Esophagus muscularis mucosa (tissue), 4 donors: ENCODE data around the gene SLC39A3. TPM values are rescaled to one million over a fixed set of nuclear protein-coding genes. Genes with fewer than 3 reads are reported as not detected.
A peak's percentile ranks its signal among the peaks of the same experiment; 100 is the strongest.

Experiments used
- DNase-seq: peaks from one replicate; pipeline ENCODE4 v3.0.0-alpha.2; 2017; ENCODE audit errors: extremely low spot score
- H3K27ac ChIP-seq, 4 donors: fragments of 200-600 bp; sonication (generic); replicated peaks in 1 of 4; 1 replicate in 3 of 4; 2 replicates in 1 of 4; pipeline ENCODE4 v1.5.1; 2016 to 2019; ENCODE audit warnings: mild to moderate bottlenecking in 1 of 4
- H3K27me3 ChIP-seq, 4 donors: fragments of 200-600 bp; sonication (generic); one replicate each; pipeline versions ENCODE4 v1.5.1 to v1.6.0; 2016 to 2019
- H3K36me3 ChIP-seq, 4 donors: fragments of 200-600 bp; sonication (generic); one replicate each; pipeline ENCODE4 v1.5.1; 2016 to 2019
- H3K4me1 ChIP-seq, 4 donors: fragments of 200-600 bp; sonication (generic); one replicate each; pipeline ENCODE4 v1.5.1; 2016 to 2019
- H3K4me3 ChIP-seq, 4 donors: fragments of 200-600 bp; sonication (generic); 1 replicate in 2 of 4; 2 replicates in 2 of 4; pipeline ENCODE4 v1.5.1; 2016 to 2019; ENCODE audit warnings: mild to moderate bottlenecking in 4 of 4, moderate library complexity in 1 of 4
- H3K9me3 ChIP-seq, 4 donors: fragments of 200-600 bp; sonication (generic); 1 replicate in 3 of 4; 2 replicates in 1 of 4; pipeline ENCODE4 v1.5.1; 2016 to 2019
- CTCF ChIP-seq, 3 experiments: fragments of 200-600 bp in 2 of 3; fragments of 450-650 bp in 1 of 3; sonication (generic) in 2 of 3; IDR thresholded peaks; one replicate each; pipeline ENCODE4 v1.5.1; 2017 to 2019; ENCODE audit warnings: antibody characterized with exemption in 3 of 3, mild to moderate bottlenecking in 2 of 3, moderate library complexity in 1 of 3
- EP300 ChIP-seq: sonication (generic); formaldehyde crosslinking; IDR thresholded peaks from one replicate; pipeline ENCODE4 v1.6.1; 2017; ENCODE audit warnings: antibody characterized with exemption
- POLR2A ChIP-seq: fragments of 450-650 bp; IDR thresholded peaks from one replicate; pipeline ENCODE4 v1.6.1; 2017; ENCODE audit warnings: antibody characterized with exemption, moderate library complexity, mild to moderate bottlenecking, low read depth
- POLR2AphosphoS5 ChIP-seq, 2 donors: sonication (generic); formaldehyde crosslinking; IDR thresholded peaks; one replicate each; pipeline ENCODE4 v1.6.1; 2017; ENCODE audit warnings: antibody characterized with exemption in 2 of 2
- WGBS: methylation state at CpG from one replicate; pipeline ENCODE4 v1.1.5; 2018; 5-methylcytosine and 5-hydroxymethylcytosine counted together
- intact Hi-C: fragments of 100-400 bp; cut with DNase I; formaldehyde crosslinking; loops from one replicate; pipeline ENCODE4 v1.15.1; 2023
- total RNA-seq, 4 donors: library from RNA; depleted of rRNA; stranded (reverse); fragments of >200 nt; gene quantifications; one replicate each; pipeline versions ENCODE4 v1.1.0 to v1.2.1, GENCODE V29; 2016

SLC39A3 gene
- total RNA-seq, 4 donors from 2014 or later, result 31.6 to 36.9 (median 33.8) TPM

- H3K4me3 ChIP-seq, result peak overlapping the region; percentile 91 to 100 (median 99)
- intact Hi-C loops, result no loop called here
Measured at GRCh38 chr19:2783781-2784145, 43.9 kb upstream of the SLC39A3 start.

GRCh38 chr19:2782936-2783780, 43.3 kb upstream of the SLC39A3 start, which contains the start of gene SGTA:
Gene SGTA (minus strand): TSS chr19:2783273. CDS start chr19:2769068, 14,205 bp downstream.
- Histone ChIP-seq H3K9me3 (no peaks in the 10 kb centered on the region), H3K36me3 (peaks cover 0 to 7% (median 2%) of the 10 kb centered on the region in 4 donors), H3K4me3 (peak within 1 kb of the TSS; percentile 91 to 100 (median 99)), H3K27ac (peak within 1 kb of the TSS; percentile 93 to 98 (median 97)), H3K4me1 (peaks cover 63 to 84% (median 71%) of the 10 kb centered on the region in 4 donors), H3K27me3 (no peaks in the 10 kb centered on the region)
- WGBS, result 4% methylated on average over 34 of the region's 68 CpGs
- TF ChIP-seq EP300 (no peak), POLR2A (peak; percentile 75), CTCF (IDR thresholded peaks at IDR 0.05) (peak; percentile 37 to 67 (median 47)), POLR2AphosphoS5 (IDR thresholded peaks at IDR 0.05) (peak; percentile 95)
- peak; percentile 100 for DNase-seq
- intact Hi-C loops, result no loop called here

More at GRCh38 chr19:2783781-2784145, 43.9 kb upstream of the SLC39A3 start:
- Histone ChIP-seq H3K27me3 (no peaks in the 10 kb centered on the region), H3K4me1 (peaks cover 63 to 79% (median 66%) of the 10 kb centered on the region in 4 donors), H3K9me3 (no peaks in the 10 kb centered on the region), H3K36me3 (peaks cover 0 to 8% (median 2%) of the 10 kb centered on the region in 4 donors), H3K27ac (peak overlapping the region; percentile 93 to 98 (median 97))
- no peak for DNase-seq
- TF ChIP-seq POLR2A, result no peak
- TF ChIP-seq CTCF (IDR thresholded peaks at IDR 0.05), result no peak
- no peak for TF ChIP-seq EP300
- TF ChIP-seq POLR2AphosphoS5 (IDR thresholded peaks at IDR 0.05), result no peak
- 81% methylated on average over 7 of the region's 7 CpGs for WGBS

- peaks cover 63 to 81% (median 72%) of the 10 kb centered on the region in 4 donors for H3K4me1 ChIP-seq
- intact Hi-C loops, result no loop called here
- H3K27me3 ChIP-seq, result no peaks in the 10 kb centered on the region
Measured at GRCh38 chr19:2782329-2782935, 42.6 kb upstream of the SLC39A3 start.

GRCh38 chr19:2780284-2780683, 40.5 kb upstream of the SLC39A3 start:
- 94% methylated on average over 6 of the region's 7 CpGs for WGBS
- no peaks in the 10 kb centered on the region for H3K9me3 ChIP-seq
- H3K4me3 ChIP-seq, result no peak overlapping the region
- DNase-seq, result no peak
- intact Hi-C loops, result no loop called here
- no peaks in the 10 kb centered on the region for H3K27me3 ChIP-seq
- TF ChIP-seq CTCF (IDR thresholded peaks at IDR 0.05) (no peak), POLR2A (no peak), EP300 (no peak), POLR2AphosphoS5 (IDR thresholded peaks at IDR 0.05) (no peak)
- peaks cover 0 to 16% (median 0%) of the 10 kb centered on the region in 4 donors for H3K36me3 ChIP-seq
- H3K4me1 ChIP-seq, result peaks cover 64 to 84% (median 74%) of the 10 kb centered on the region in 4 donors
- H3K27ac ChIP-seq, result peak overlapping the region in 1 of 4 donors; percentile 36

More at GRCh38 chr19:2782329-2782935, 42.6 kb upstream of the SLC39A3 start:
- Histone ChIP-seq H3K9me3 (no peaks in the 10 kb centered on the region), H3K36me3 (peaks cover 0 to 9% (median 0%) of the 10 kb centered on the region in 4 donors), H3K27ac (peak overlapping the region; percentile 93 to 98 (median 97)), H3K4me3 (peak overlapping the region; percentile 91 to 100 (median 99))
- WGBS, result 4% methylated on average over 14 of the region's 24 CpGs
- DNase-seq, result no peak
- no peak for TF ChIP-seq CTCF (IDR thresholded peaks at IDR 0.05)
- TF ChIP-seq POLR2AphosphoS5 (IDR thresholded peaks at IDR 0.05), result no peak
- no peak for TF ChIP-seq EP300
